HG02610 (cell line): ENCODE results near the gene RAB3IL1.

Source experiments
- ATAC-seq: cut with Tn5 transposase; IDR thresholded peaks from one replicate; pipeline ENCODE4 v1.9.1; 2021; ENCODE audit warnings: mild to moderate bottlenecking, moderate library complexity; ENCODE audit not compliant: unreplicated experiment

RAB3IL1 gene

GRCh38 chr11:61869429-61869707, 48.0 kb downstream of the RAB3IL1 start:
- ATAC-seq, result no peak

- no peak for ATAC-seq
These were observed 48.6 kb downstream of the RAB3IL1 start for GRCh38 chr11:61868571-61869428.

- no peak for ATAC-seq
These were observed 50.4 kb downstream of the RAB3IL1 start for GRCh38 chr11:61866958-61867343.

- ATAC-seq, result no peak
These were observed 51.0 kb downstream of the RAB3IL1 start for GRCh38 chr11:61866231-61866957.

DNA sequence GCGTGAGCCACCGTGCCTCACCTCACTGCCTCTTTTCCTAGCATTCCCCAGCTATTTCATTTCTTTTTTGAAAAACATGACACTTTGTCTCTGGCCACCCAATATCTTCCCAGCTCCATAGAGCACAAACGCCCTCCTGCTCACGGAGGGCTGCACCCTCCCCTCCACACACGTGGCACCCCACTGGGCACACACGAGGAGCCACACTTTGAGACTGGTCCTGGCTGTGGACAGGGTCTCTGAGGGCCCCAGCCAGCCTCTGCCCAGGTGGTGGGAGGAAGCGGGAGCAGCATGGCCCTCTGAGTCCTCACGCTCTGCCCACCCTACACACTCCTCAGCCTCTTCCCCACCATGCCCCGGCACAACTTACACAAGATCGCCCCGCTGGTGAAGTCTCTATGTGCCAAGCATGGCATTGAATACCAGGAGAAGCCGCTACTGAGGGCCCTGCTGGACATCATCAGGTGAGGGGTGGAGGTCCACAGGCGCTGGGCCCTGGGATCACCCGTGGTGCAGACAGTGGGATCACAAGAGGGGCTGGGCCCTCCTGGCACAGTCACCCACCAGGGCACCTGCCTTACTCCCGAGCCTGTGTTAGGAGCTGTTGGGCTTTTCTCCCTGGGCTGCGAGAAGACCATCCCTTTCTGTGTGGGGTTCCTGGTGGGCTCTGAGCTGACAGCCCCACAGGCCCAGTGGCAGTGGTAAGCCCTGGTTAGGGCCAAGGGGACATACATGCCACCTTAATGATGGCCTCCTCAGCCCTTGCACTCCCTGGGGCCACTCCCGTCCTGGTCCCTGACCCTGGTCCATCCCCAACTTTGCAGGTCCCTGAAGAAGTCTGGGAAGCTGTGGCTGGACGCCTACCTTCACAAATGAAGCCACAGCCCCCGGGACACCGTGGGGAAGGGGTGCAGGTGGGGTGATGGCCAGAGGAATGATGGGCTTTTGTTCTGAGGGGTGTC, 52.3 kb downstream of the RAB3IL1 start:
- ATAC-seq, result no peak

GRCh38 chr11:61863548-61864081, 53.8 kb downstream of the RAB3IL1 start:
- ATAC-seq, result no peak

DNA sequence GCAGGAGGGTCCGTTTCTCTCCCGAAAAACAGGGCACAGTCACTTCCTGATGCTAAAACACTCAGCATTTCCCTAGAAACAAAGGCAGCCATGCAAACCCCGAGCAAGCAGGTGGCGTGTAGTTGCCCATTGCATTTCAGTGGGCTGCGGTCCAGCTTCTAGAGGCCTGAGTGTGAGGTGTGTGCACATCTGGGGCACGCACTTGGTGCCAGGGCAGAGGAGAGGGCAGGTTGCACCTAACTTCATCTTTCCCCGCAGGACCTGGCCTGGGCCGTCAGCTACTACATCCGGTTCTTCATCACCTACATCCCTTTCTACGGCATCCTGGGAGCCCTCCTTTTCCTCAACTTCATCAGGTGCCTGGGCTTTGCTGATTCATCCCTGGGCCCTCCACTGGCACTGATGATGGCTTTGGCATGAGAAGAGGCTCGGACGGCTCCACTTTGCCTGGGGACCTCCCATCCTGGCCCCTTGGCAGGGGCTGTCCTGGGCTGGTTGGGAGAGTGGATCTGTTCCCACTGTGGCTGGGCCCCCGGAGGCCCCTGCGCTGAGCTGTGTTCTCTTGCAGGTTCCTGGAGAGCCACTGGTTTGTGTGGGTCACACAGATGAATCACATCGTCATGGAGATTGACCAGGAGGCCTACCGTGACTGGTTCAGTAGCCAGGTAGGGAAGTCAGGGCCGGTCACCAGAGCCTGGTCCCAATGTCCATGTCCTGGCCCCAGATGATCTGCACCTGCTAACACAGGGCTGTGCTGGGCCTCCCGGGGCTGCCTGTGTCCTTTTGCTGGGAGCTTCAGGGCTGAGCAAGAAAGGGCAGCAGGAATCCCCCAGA, 54.4 kb downstream of the RAB3IL1 start:
- ATAC-seq, result no peak

- ATAC-seq, result no peak
These were observed 55.7 kb downstream of the RAB3IL1 start for GRCh38 chr11:61861634-61862033.

DNA sequence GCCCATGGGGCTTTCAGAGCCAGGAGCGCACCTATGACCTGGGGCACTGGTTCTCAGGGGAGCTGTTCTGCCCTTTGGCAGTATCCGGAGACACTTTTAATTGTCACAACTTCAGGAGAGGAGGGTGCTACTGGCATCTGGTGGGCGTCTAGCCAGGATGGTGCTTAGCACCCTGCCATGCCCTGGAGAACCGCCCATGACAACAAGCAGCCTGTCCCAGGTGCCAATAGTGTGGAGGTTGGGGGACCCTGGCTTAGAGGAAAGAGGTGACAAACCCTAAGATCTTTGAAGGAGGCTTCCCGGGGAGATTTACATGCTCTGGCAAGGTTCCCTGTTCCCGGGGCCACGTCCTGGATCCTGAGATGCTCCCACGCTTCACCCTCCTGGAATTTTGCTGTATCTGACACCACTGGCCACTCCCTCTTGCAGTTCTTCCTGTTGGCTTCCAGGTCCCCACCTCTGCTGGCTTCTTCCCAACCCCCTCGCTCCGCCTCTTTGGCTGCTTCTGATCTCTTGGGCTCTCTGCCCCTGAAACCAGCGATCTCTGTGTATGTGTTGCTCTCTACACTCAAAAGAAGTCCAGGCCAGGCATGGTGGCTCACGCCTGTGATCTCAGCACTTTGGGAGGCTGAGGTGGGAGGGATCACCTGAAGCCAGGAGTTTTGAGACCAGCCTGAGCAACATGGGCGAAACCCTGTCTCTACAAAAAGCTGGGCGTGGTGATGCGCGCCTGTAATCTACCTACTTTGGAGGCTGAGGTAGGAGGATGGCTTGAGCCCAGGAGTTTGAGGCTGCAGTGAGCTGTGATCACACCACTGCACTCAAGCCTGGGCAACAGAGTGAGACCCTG, 57.1 kb downstream of the RAB3IL1 start:
- ATAC-seq, result no peak

GRCh38 chr11:61855939-61856680, 61.3 kb downstream of the RAB3IL1 start:
- ATAC-seq, result no peak

GRCh38 chr11:61854966-61855714, 62.2 kb downstream of the RAB3IL1 start:
- ATAC-seq, result no peak

- no peak for ATAC-seq
These were observed 63.0 kb downstream of the RAB3IL1 start for GRCh38 chr11:61854206-61854895.

DNA sequence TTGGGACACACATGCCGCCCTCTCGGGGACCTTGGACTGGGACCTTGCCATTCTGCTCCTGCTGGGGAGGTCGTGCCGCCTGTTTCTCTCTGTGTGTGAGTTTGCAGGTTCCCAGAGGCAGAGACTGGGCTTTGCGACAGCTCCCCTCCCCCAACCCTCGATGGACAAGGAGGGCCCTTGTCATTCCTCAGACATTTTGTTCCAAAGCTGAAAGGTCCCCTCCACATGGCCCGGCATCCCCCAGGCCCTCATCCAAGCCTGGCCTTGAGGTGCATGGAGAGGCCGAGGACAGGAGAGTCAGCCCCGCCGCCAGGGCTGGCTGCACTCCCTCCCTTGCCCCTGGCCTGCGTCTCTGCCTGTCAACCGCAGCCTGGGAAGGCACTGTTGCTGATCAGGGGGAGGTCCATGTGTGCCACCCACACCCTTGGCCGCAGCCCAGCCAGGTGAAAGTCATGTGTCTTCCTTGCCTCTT, 63.6 kb downstream of the RAB3IL1 start:
- no peak for ATAC-seq

GRCh38 chr11:61851900-61852295, 65.5 kb downstream of the RAB3IL1 start:
- no peak for ATAC-seq

DNA sequence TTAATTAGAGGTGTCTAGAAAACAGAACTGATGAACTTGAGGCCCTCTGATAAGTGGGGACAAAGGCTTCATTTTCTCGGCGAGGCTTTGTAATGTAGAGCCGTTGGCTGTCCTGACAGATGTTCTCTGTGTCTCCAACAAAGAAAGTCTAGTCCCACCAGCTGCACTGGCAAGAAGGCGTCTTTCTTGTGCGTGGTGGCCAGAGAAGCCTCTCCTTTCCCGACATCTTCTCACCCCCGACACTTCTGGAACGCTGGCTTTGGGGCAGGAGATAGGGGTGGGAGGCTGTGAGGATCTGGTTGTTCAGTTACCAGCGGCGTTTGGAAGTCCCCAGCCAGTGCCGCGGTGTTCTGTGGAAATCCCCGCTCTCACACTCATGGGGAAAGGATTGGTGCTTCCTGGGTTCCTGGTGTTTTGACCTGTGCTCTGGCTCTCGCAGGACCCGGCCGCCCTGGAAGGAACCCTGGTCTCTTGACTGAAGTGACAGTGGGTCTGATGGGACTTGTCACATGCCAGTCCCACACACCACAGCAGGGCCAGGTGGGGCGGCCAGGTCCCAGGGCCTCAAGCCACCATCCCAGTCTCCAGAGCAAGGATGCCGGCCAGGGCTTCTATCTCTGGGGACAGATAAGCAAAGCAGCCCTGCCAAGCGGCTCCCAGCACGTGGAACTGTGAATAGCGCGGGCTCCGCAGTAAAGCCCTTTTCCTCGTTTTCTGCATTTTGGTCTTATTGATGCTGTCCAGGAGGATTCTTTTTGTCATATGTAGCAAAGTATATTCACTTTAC, 66.1 kb downstream of the RAB3IL1 start:
- no peak for ATAC-seq

DNA sequence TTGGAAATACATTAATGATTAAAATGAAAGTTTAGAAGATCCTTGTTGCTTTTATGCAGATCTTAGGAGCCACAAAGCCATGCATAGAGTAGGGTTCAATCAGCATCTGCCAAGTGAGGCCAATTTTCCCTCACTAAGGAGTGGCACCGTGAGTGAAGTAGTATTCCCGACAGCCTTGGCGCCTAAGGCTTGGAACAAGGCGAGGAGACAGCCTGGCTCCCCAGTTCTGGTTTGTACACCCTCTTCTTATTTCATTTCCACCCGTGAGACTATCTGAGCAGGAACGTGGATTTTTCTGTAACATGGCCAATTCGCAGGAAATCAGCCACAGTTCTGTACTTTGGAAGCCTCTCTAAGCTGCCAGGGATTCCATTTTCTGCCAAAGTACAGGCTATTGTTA, 66.7 kb downstream of the RAB3IL1 start:
- no peak for ATAC-seq
